Testis (tissue), 5 donors: Measurements from ENCODE around the gene EID1. TPM values are rescaled to one million over a fixed set of nuclear protein-coding genes. Genes with fewer than 3 reads are reported as not detected.

Experiments used
- DNase-seq: peaks from one replicate; pipeline ENCODE4 v3.0.0-alpha.2; 2019
- H3K27ac ChIP-seq, 2 donors: fragments of 200-600 bp; sonication (generic); one replicate each; pipeline ENCODE4 v1.5.1; 2019
- H3K27me3 ChIP-seq: fragments of 200-600 bp; sonication (generic); one replicate; pipeline ENCODE4 v1.5.1; 2019
- H3K36me3 ChIP-seq: fragments of 200-600 bp; sonication (generic); one replicate; pipeline ENCODE4 v1.5.1; 2017; ENCODE audit warnings: low read depth; ENCODE audit errors: missing control alignments
- H3K4me1 ChIP-seq: fragments of 200-600 bp; sonication (generic); one replicate; pipeline ENCODE4 v1.5.1; 2019
- H3K4me3 ChIP-seq, 2 donors: fragments of 200-600 bp; sonication (generic); one replicate each; pipeline ENCODE4 v1.5.1; 2017 to 2019
- H3K9me3 ChIP-seq: fragments of 200-600 bp; sonication (generic); one replicate; pipeline ENCODE4 v1.5.1; 2017
- CTCF ChIP-seq, 3 experiments: fragments of 450-650 bp in 2 of 3; fragments of 200-600 bp in 1 of 3; sonication (generic) in 1 of 3; IDR thresholded peaks; one replicate each; pipeline ENCODE4 v1.5.1; 2016 to 2019; ENCODE audit warnings: antibody characterized with exemption in 3 of 3, mild to moderate bottlenecking in 2 of 3, moderate library complexity in 1 of 3
- POLR2A ChIP-seq: fragments of 450-650 bp; IDR thresholded peaks from one replicate; pipeline ENCODE4 v1.6.1; 2017; ENCODE audit warnings: antibody characterized with exemption, mild to moderate bottlenecking, moderate library complexity
- WGBS, 2 donors: methylation state at CpG; one replicate each; pipeline ENCODE4 v1.1.5; 2018; 5-methylcytosine and 5-hydroxymethylcytosine counted together
- intact Hi-C: fragments of 100-400 bp; cut with DNase I; formaldehyde crosslinking; loops from one replicate; pipeline ENCODE4 v1.15.1; 2023; ENCODE audit warnings: low total_unique reads
- long read RNA-seq, 2 donors: transcript quantifications; one replicate each; lab custom pipeline, GENCODE V29; 2026
- polyA plus RNA-seq: library from polyadenylated mRNA; stranded (reverse); fragments of 350-450 nt; fragmentation: Illumina TruSeq; extraction: RNeasy Lipid Tissue Mini Kit (QIAGEN cat#74804); gene quantifications from one replicate; pipeline ENCODE4 v1.2.3, GENCODE V29; 2014; ENCODE audit warnings: low read depth, low replicate concordance; ENCODE audit not compliant: insufficient read depth
- total RNA-seq, 2 donors: library from RNA; depleted of rRNA; stranded (reverse); fragments of >200 nt; gene quantifications; one replicate each; pipeline ENCODE4 v1.2.3, GENCODE V29; 2016

The EID1 gene
- total RNA-seq (100 to 1,000 TPM; 164 to 229 TPM), polyA plus RNA-seq (84.1 TPM)
- long read RNA-seq, donor 1, transcript EID1-201 (1 exons, 2,298 nt) = major isoform, 502 of 502 reads
- long read RNA-seq, donor 1, partial matches to known transcripts = 0 of 502 reads
- long read RNA-seq, donor 1, other reads (novel, unspliced or antisense) = 0 of 502 reads
- long read RNA-seq, donor 2, transcript EID1-201 (1 exons, 2,298 nt) = major isoform, 293 of 293 reads
- long read RNA-seq, donor 2, partial matches to known transcripts = 0 of 293 reads
- long read RNA-seq, donor 2, other reads (novel, unspliced or antisense) = 0 of 293 reads

- 0 to 1% methylated on average over 51 to 54 of the region's 58 CpGs for WGBS, 2 donors
- Histone ChIP-seq H3K27me3 (no peaks in the 10 kb centered on the region), H3K36me3 (no peaks in the 10 kb centered on the region), H3K27ac (peak within 1 kb of the TSS; percentile 93 to 94), H3K4me1 (peaks cover 9% of the 10 kb centered on the region), H3K9me3 (no peaks in the 10 kb centered on the region), H3K4me3 (peak within 1 kb of the TSS; percentile 72 to 94)
- no peak for TF ChIP-seq CTCF (IDR thresholded peaks at IDR 0.05)
- TF ChIP-seq POLR2A = peak; percentile 66
- peak; percentile 94 for DNase-seq
- intact Hi-C loops = no loop called here
Observed at GRCh38 chr15:48877630-48878595, at the start of gene EID1. EID1 (plus strand) TSS chr15:48878134; CDS start chr15:48878177, 43 bp downstream.

GRCh38 chr15:48828471-48828870 is 49.5 kb upstream of the EID1 start:
- no peaks in the 10 kb centered on the region for H3K9me3 ChIP-seq
- WGBS, 2 donors = 70 to 92% methylated on average over 4 of the region's 4 CpGs
- no peak overlapping the region for H3K27ac ChIP-seq
- no peak for DNase-seq
- TF ChIP-seq CTCF (IDR thresholded peaks at IDR 0.05) (no peak), POLR2A (no peak)
- no peaks in the 10 kb centered on the region for H3K36me3 ChIP-seq
- no peak overlapping the region for H3K4me3 ChIP-seq
- intact Hi-C loops = no loop called here
- no peaks in the 10 kb centered on the region for H3K4me1 ChIP-seq
- H3K27me3 ChIP-seq = no peaks in the 10 kb centered on the region

- Histone ChIP-seq H3K9me3 (no peaks in the 10 kb centered on the region), H3K4me3 (no peak overlapping the region), H3K27me3 (no peaks in the 10 kb centered on the region), H3K36me3 (no peaks in the 10 kb centered on the region), H3K27ac (no peak overlapping the region), H3K4me1 (no peaks in the 10 kb centered on the region)
- DNase-seq = no peak
- intact Hi-C loops = no loop called here
- no peak for TF ChIP-seq CTCF (IDR thresholded peaks at IDR 0.05)
Observed at GRCh38 chr15:48828906-48829305, 49.0 kb upstream of the EID1 start.

- intact Hi-C loops = no loop called here
- no peak for TF ChIP-seq POLR2A
- TF ChIP-seq CTCF (IDR thresholded peaks at IDR 0.05) = no peak
- H3K27ac ChIP-seq = no peak overlapping the region
- H3K36me3 ChIP-seq = no peaks in the 10 kb centered on the region
- no peaks in the 10 kb centered on the region for H3K9me3 ChIP-seq
- H3K27me3 ChIP-seq = no peaks in the 10 kb centered on the region
- no peak overlapping the region for H3K4me3 ChIP-seq
- no peaks in the 10 kb centered on the region for H3K4me1 ChIP-seq
- no peak for DNase-seq
Observed at GRCh38 chr15:48832648-48833047, 45.3 kb upstream of the EID1 start.
